HEK293T (cell line): ENCODE results near the gene DSC2.
"Not testable (repeated sequence)": the region's sequence is repeated elsewhere in the genome, so short reads cannot be mapped to it uniquely, and the experiment has no call there.

ENCODE experiments used
- CTCF ChIA-PET: fragments of 350-600 bp; formaldehyde crosslinking; extraction: SDS; loops from one replicate; lab custom pipeline; 2021; ENCODE audit warnings: antibody characterized with exemption, inconsistent platforms; lab: Yijun Ruan, JAX
- POLR2A ChIA-PET: fragments of 350-600 bp; formaldehyde crosslinking; extraction: SDS; loops from one replicate; lab custom pipeline; 2020; ENCODE audit warnings: antibody characterized with exemption, inconsistent platforms; lab: Yijun Ruan, JAX
- DNase-seq: peaks from one replicate; pipeline ENCODE4 v3.0.0; 2012; ENCODE audit warnings: mixed read lengths; ENCODE audit errors: extremely low spot score
- ARNT ChIP-seq: fragments of 450-650 bp; IDR thresholded peaks from 2 replicates; pipeline ENCODE4 v1.6.1; 2017; ENCODE audit warnings: mild to moderate bottlenecking
- BHLHE40 ChIP-seq: fragments of 450-650 bp; IDR thresholded peaks from 2 replicates; pipeline ENCODE4 v1.6.1; 2016; ENCODE audit warnings: mild to moderate bottlenecking, moderate library complexity, borderline replicate concordance
- CTBP1 ChIP-seq: fragments of 450-650 bp; IDR thresholded peaks from 2 replicates; pipeline ENCODE4 v1.6.1; 2016; ENCODE audit warnings: borderline replicate concordance
- ELF4 ChIP-seq: fragments of 450-650 bp; IDR thresholded peaks from 2 replicates; pipeline ENCODE4 v1.6.1; 2017; ENCODE audit warnings: antibody characterized with exemption
- FOXA1 ChIP-seq: fragments of 450-650 bp; IDR thresholded peaks from 2 replicates; pipeline ENCODE4 v1.6.1; 2016; ENCODE audit warnings: mild to moderate bottlenecking
- FOXK2 ChIP-seq: fragments of 450-650 bp; IDR thresholded peaks from 2 replicates; pipeline ENCODE4 v1.6.1; 2016; ENCODE audit warnings: mild to moderate bottlenecking
- FOXM1 ChIP-seq: fragments of 450-650 bp; IDR thresholded peaks from 2 replicates; pipeline ENCODE4 v1.6.1; 2017; ENCODE audit warnings: mild to moderate bottlenecking, borderline replicate concordance
- HDGF ChIP-seq: fragments of 450-650 bp; IDR thresholded peaks from 2 replicates; pipeline ENCODE4 v1.6.1; 2017; ENCODE audit warnings: antibody characterized with exemption, borderline replicate concordance
- L3MBTL2 ChIP-seq: fragments of 450-650 bp; conservative IDR thresholded peaks from 2 replicates; pipeline ENCODE4 v1.6.1; 2016; ENCODE audit warnings: mild to moderate bottlenecking
- LEF1 ChIP-seq: fragments of 450-650 bp; IDR thresholded peaks from 2 replicates; pipeline ENCODE4 v1.6.1; 2017; ENCODE audit warnings: mild to moderate bottlenecking, borderline replicate concordance
- NFRKB ChIP-seq: fragments of 450-650 bp; IDR thresholded peaks from 2 replicates; pipeline ENCODE4 v1.6.1; 2016; ENCODE audit warnings: mild to moderate bottlenecking, moderate library complexity
- SP1 ChIP-seq: fragments of 450-650 bp; IDR thresholded peaks from 2 replicates; pipeline ENCODE4 v1.6.1; 2017
- SUZ12 ChIP-seq: fragments of 450-650 bp; IDR thresholded peaks from 2 replicates; pipeline ENCODE4 v1.6.1; 2016; ENCODE audit warnings: mild to moderate bottlenecking
- TARDBP ChIP-seq: fragments of 450-650 bp; IDR thresholded peaks from 2 replicates; pipeline ENCODE4 v1.6.1; 2016
- ZNF384 ChIP-seq: fragments of 450-650 bp; IDR thresholded peaks from 2 replicates; pipeline ENCODE4 v1.6.1; 2016
- TF ChIP-seq, protein P1 (sequence below): fragments of 450-650 bp; IDR thresholded peaks from 2 replicates; pipeline ENCODE4 v1.6.1; 2016

The DSC2 gene

DNA sequence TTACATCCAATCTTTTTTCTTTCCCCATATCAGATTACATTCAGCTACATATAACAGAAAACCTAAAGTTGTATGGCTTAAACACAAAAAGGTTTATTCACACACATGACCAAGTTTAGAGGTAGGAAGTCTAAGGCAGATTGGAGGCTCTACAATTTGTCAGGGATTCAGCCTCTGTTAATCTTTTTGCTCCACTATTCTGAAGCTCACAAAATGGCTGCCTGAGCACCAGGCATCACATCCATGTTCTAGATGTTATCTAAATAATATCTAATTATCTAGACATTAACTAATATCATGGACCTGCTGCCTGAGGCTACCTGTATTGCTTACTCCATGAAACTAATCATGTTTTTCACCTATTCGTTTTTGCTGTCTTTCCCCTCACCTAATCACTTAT lies 23.7 kb upstream of the DSC2 start:
- CTCF ChIA-PET: no interaction called here
- no peak for DNase-seq
- no peak for TF ChIP-seq SP1
- POLR2A ChIA-PET: no interaction called here

DNA sequence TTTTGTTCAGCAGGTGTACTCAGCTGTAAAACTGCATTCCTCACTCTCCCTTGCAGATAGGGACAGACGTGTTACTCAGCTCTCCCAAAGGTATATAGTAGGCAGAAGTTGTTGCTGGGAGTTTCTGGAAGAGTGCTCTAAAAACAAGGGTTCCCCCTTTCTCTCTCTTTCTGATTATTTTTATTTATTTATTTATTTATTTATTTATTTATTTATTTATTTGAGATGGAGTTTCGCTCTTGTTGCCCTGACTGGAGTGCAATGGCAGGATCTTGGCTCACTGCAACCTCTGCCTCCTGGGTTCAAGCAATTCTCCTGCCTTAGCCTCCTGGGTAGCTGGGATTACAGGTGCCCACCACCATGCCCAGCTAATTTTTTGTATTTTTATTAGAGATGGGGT lies 20.9 kb upstream of the DSC2 start:
- POLR2A ChIA-PET, DNase-seq: not testable (repeated sequence)
- CTCF ChIA-PET: interaction anchor here (0.8 kb wide), 1 partner anchor 302 kb away, joined by 3 read pairs; no protein-coding TSS in a partner anchor

DNA sequence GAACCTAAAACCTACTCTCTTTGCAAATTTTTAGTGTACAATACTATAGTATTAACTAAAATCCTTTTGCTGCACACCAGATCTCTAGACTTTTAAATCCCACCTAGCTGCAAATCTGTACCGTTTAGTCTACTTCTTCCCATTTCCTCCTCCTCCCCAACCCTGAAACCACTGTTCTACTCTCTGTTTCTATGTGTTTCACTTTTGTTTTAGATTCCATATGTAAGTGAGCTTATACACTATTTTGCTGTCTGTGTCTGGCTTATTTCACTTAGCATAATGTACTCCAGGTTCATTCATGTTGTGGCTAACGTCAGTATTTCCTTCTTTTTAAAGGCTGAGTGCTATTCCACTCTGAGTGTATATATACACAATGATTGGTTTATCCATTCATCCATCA lies 18.4 kb upstream of the DSC2 start:
- CTCF ChIA-PET: no interaction called here
- no peak for TF ChIP-seq FOXK2
- TF ChIP-seq TARDBP: no peak
- no peak for TF ChIP-seq ELF4
- no peak for TF ChIP-seq LEF1
- TF ChIP-seq ZNF384: no peak
- TF ChIP-seq L3MBTL2: no peak
- POLR2A ChIA-PET: interaction anchor here (0.6 kb wide), 1 partner anchor 123 kb away, joined by 4 read pairs; no protein-coding TSS in a partner anchor
- DNase-seq: no peak

DNA sequence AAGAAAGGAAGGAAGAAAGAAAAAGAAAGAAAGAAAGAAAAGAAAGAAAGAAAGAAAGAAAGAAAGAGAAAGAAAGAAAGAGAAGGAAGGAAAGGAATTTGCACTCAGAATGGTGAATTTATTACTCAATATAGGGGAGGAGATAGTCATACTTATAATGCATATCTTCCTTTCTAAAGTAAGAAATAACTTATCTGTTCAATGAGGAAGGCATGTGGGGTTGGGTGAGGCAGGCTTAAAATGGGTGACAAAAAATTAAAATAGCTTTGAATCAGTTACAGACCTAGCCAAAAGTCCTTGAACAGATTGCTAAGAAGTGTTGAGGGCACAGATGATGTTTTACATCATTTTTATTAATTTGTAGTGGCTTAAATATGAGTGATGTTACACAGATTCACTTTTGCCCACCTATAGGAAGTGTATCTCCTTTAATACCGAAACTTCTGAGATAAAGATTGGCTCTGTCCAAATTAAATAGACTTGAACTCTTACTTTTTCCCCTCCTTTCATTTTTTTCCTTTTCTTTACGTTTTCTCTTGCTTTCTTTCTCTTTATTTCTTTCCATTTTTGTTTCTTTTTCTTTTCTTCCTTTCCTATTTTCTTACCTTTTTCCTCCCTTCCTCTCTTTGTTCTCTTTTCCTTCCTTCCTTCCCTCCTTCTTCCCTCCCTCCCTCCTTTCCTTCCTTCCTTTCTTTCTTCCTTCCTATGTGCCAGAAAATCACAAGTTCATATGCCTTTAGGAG lies 14.8 kb upstream of the DSC2 start:
- ChIA-PET CTCF (no interaction called here), POLR2A (no interaction called here)
- TF ChIP-seq SP1: no peak
- TF ChIP-seq ELF4: no peak
- no peak for TF ChIP-seq NFRKB
- TF ChIP-seq HDGF: no peak
- TF ChIP-seq L3MBTL2: no peak
- no peak for TF ChIP-seq LEF1
- no peak for TF ChIP-seq CTBP1
- TF ChIP-seq BHLHE40: no peak
- no peak for TF ChIP-seq FOXK2
- no peak for TF ChIP-seq TARDBP
- TF ChIP-seq SUZ12: no peak
- no peak for TF ChIP-seq ARNT
- TF ChIP-seq, protein P1, sequence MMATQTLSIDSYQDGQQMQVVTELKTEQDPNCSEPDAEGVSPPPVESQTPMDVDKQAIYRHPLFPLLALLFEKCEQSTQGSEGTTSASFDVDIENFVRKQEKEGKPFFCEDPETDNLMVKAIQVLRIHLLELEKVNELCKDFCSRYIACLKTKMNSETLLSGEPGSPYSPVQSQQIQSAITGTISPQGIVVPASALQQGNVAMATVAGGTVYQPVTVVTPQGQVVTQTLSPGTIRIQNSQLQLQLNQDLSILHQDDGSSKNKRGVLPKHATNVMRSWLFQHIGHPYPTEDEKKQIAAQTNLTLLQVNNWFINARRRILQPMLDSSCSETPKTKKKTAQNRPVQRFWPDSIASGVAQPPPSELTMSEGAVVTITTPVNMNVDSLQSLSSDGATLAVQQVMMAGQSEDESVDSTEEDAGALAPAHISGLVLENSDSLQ: no peak
- no peak for TF ChIP-seq ZNF384
- TF ChIP-seq FOXA1: no peak
- TF ChIP-seq FOXM1: no peak
- DNase-seq: no peak

DNA sequence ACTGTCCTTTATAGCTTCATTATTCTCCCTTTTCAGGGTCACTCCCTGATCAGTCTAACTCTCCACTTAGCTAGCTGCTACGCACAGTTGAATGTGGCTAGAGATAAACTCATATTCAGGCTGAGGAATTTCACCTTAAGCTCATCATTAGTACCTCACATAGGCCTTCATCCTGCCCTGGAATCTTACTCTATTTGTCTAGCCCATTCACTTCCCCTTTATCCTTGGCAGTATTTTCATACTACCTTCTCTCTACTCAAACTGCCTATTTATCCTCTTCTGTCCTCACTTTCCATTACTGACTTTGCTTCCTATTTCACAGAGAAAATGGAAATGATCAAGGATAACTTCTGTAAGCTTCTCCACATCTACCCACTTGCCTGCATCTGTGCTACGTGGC lies 10.6 kb upstream of the DSC2 start:
- no peak for TF ChIP-seq LEF1
- no peak for TF ChIP-seq FOXK2
- no peak for TF ChIP-seq FOXM1
- no peak for TF ChIP-seq SUZ12
- TF ChIP-seq, protein P1: no peak
- no peak for TF ChIP-seq HDGF
- TF ChIP-seq ELF4: no peak
- no peak for TF ChIP-seq SP1
- TF ChIP-seq BHLHE40: no peak
- no peak for TF ChIP-seq ARNT
- no peak for TF ChIP-seq ZNF384
- no peak for TF ChIP-seq TARDBP
- no peak for TF ChIP-seq L3MBTL2
- no peak for TF ChIP-seq CTBP1
- no peak for TF ChIP-seq FOXA1
- no peak for TF ChIP-seq NFRKB
- POLR2A ChIA-PET: interaction anchor here (1.1 to 1.5 kb wide), 2 partner anchors 11 to 71 kb away, joined by 3 to 6 read pairs; no protein-coding TSS in a partner anchor
- CTCF ChIA-PET: interaction anchor here (0.9 kb wide), 1 partner anchor 112 kb away, joined by 3 read pairs; no protein-coding TSS in a partner anchor
- no peak for DNase-seq

DNA sequence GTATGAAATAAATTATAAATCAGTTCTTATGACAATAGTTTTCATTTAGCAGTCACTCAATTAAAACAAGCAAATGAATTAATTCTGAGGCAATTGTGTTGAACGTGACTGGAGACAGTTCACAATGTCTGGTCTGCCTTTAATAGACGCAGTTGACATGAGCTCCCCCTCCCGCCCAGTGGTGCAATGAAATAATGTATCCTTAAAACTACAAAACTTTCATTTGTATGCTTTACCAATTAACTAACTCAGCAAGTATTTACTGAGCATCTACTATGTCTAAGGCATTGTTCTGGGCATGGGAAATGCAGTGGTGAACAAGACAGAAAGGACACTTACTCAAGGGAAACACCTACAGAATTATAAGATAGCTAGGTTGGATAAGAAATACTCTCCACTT lies 3.5 kb upstream of the DSC2 start:
- DNase-seq: no peak
- TF ChIP-seq CTBP1 (no peak), ARNT (no peak), ELF4 (no peak), TARDBP (no peak), FOXM1 (no peak), SP1 (no peak), ZNF384 (no peak), L3MBTL2 (no peak), FOXA1 (no peak), NFRKB (no peak), FOXK2 (no peak), LEF1 (no peak), HDGF (no peak)
- ChIA-PET CTCF (interaction anchor here (0.7 kb wide), 1 partner anchor 1000 kb away, joined by 4 read pairs; no protein-coding TSS in a partner anchor), POLR2A (interaction anchor here (8.6 kb wide), 1 partner anchor 63 kb away, joined by 62 read pairs; the partner anchor contains the start of gene DSC3)

DNA sequence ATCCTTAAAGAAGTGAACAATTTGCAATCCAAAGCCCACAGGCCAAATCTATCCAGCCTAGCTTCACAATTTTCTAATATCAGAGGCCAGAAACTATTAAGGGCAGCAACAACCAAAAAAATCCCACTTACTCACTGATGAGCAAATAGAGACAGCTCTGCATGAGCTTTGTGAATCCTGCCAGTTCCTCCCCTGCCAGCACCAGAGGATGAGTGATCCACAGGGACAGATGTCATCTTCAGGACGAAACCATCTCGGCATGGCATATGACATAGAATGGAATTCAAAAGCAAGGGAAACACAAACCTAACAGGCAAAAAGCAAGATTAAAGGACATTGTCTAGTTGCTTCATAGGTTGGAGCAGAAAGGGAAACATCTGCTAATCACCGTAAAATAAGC lies 2.2 kb upstream of the DSC2 start:
- DNase-seq: no peak
- ChIA-PET CTCF (no interaction called here), POLR2A (interaction anchor here (8.6 kb wide), 1 partner anchor 61 kb away, joined by 62 read pairs; the partner anchor contains the start of gene DSC3)
- no peak for TF ChIP-seq SP1
- TF ChIP-seq TARDBP: no peak
- no peak for TF ChIP-seq ARNT
- TF ChIP-seq FOXK2: no peak
- TF ChIP-seq, protein P1: no peak
- no peak for TF ChIP-seq FOXA1
- no peak for TF ChIP-seq CTBP1
- no peak for TF ChIP-seq HDGF
- TF ChIP-seq LEF1: no peak
